Measurements from ENCODE around the gene LMBR1.

The LMBR1 gene

GRCh38 chr7:156791241-156791640, 101.7 kb downstream of the LMBR1 start:
- no peak for TF ChIP-seq CTCF (IDR thresholded peaks at IDR 0.05)

GRCh38 chr7:156790264-156790663, 102.7 kb downstream of the LMBR1 start:
- Histone ChIP-seq H3K4me1 (ENCODE audit: control insufficient read depth in 1 of 2, insufficient read depth in 1 of 2, low read depth in 1 of 2, low read length in 1 of 2) (no peaks in the 10 kb centered on the region), H3K36me3 (peaks cover 16% of the 10 kb centered on the region), H3K4me3 (ENCODE audit: low read depth in 1 of 2, low read length in 1 of 2) (no peak overlapping the region), H3K27ac (no peak overlapping the region), H3K9me3 (no peaks in the 10 kb centered on the region), H3K27me3 (no peaks in the 10 kb centered on the region)
- no peak for TF ChIP-seq CTCF (IDR thresholded peaks at IDR 0.05)

More at GRCh38 chr7:156791241-156791640, 101.7 kb downstream of the LMBR1 start:
- Histone ChIP-seq H3K9me3 (no peaks in the 10 kb centered on the region), H3K36me3 (peaks cover 24% of the 10 kb centered on the region), H3K4me1 (ENCODE audit: control insufficient read depth in 1 of 2, insufficient read depth in 1 of 2, low read depth in 1 of 2, low read length in 1 of 2) (no peaks in the 10 kb centered on the region), H3K27me3 (no peaks in the 10 kb centered on the region), H3K27ac (no peak overlapping the region), H3K4me3 (ENCODE audit: low read depth in 1 of 2, low read length in 1 of 2) (no peak overlapping the region)

- no peak for TF ChIP-seq CTCF (IDR thresholded peaks at IDR 0.05)
- peaks cover 11% of the 10 kb centered on the region for H3K36me3 ChIP-seq
- no peak overlapping the region for H3K4me3 ChIP-seq (ENCODE audit: low read depth in 1 of 2, low read length in 1 of 2)
- H3K27me3 ChIP-seq, result no peaks in the 10 kb centered on the region
- no peak overlapping the region for H3K27ac ChIP-seq
- H3K4me1 ChIP-seq (ENCODE audit: control insufficient read depth in 1 of 2, insufficient read depth in 1 of 2, low read depth in 1 of 2, low read length in 1 of 2), result no peaks in the 10 kb centered on the region
- no peaks in the 10 kb centered on the region for H3K9me3 ChIP-seq
Observed at GRCh38 chr7:156785998-156786543, 106.9 kb downstream of the LMBR1 start.

GRCh38 chr7:156783864-156784263, 109.1 kb downstream of the LMBR1 start:
- no peaks in the 10 kb centered on the region for H3K4me1 ChIP-seq (ENCODE audit: control insufficient read depth in 1 of 2, insufficient read depth in 1 of 2, low read depth in 1 of 2, low read length in 1 of 2)
- no peaks in the 10 kb centered on the region for H3K27me3 ChIP-seq
- TF ChIP-seq CTCF (IDR thresholded peaks at IDR 0.05), result no peak
- no peak overlapping the region for H3K4me3 ChIP-seq (ENCODE audit: low read depth in 1 of 2, low read length in 1 of 2)
- peaks cover 11% of the 10 kb centered on the region for H3K36me3 ChIP-seq
- no peaks in the 10 kb centered on the region for H3K9me3 ChIP-seq
- no peak overlapping the region for H3K27ac ChIP-seq

- Histone ChIP-seq H3K4me1 (ENCODE audit: control insufficient read depth in 1 of 2, insufficient read depth in 1 of 2, low read depth in 1 of 2, low read length in 1 of 2) (no peaks in the 10 kb centered on the region), H3K4me3 (ENCODE audit: low read depth in 1 of 2, low read length in 1 of 2) (no peak overlapping the region), H3K9me3 (no peaks in the 10 kb centered on the region), H3K36me3 (peaks cover 11% of the 10 kb centered on the region), H3K27me3 (no peaks in the 10 kb centered on the region), H3K27ac (no peak overlapping the region)
- no peak for TF ChIP-seq CTCF (IDR thresholded peaks at IDR 0.05)
Observed at GRCh38 chr7:156781972-156782371, 111.0 kb downstream of the LMBR1 start.
